Caco-2 (cell line): ENCODE data around the gene NPFF. TPM values are rescaled to one million over a fixed set of nuclear protein-coding genes. Genes with fewer than 3 reads are reported as not detected.

Source experiments
- BruUV-seq: library from RNA; stranded (reverse); fragments of 400-500 nt; replicated peaks from 2 replicates; lab custom pipeline; 2021; lab: Mats Ljungman, UMichigan
- CTCF ChIA-PET: fragments of 300-600 bp; sonication (Branson Sonifier 250); formaldehyde crosslinking; loops from one replicate; lab custom pipeline; 2022; ENCODE audit warnings: antibody characterized with exemption; lab: Charles Lee
- POLR2A ChIA-PET: fragments of 300-600 bp; sonication (Branson Sonifier 250); formaldehyde crosslinking; loops from one replicate; lab custom pipeline; 2022; ENCODE audit warnings: antibody characterized with exemption; lab: Charles Lee
- DNase-seq, 2 experiments: peaks; one replicate each; pipeline versions ENCODE4 v3.0.0 to v3.0.0-alpha.2; 2020 to 2022
- H3K27me3 ChIP-seq: replicated peaks from 2 replicates; pipeline ENCODE4 v1.6.0; 2011; ENCODE audit warnings: low read length; ENCODE audit not compliant: control insufficient read depth, insufficient read depth
- H3K36me3 ChIP-seq: 2 replicates; pipeline ENCODE4 v1.5.1; 2011; ENCODE audit warnings: low read length; ENCODE audit not compliant: control insufficient read depth, insufficient read depth
- H3K4me1 ChIP-seq: fragments of 250-450 bp; sonication (Bioruptor Pico); 2 replicates; pipeline ENCODE4 v1.5.1; 2020; ENCODE audit warnings: mild to moderate bottlenecking
- H3K4me3 ChIP-seq: 2 replicates; pipeline ENCODE4 v1.5.1; 2011; ENCODE audit warnings: low read depth, mild to moderate bottlenecking, control low read depth, low read length
- H3K9me3 ChIP-seq: fragments of 250-450 bp; sonication (Bioruptor Pico); 2 replicates; pipeline ENCODE4 v1.5.1; 2020; ENCODE audit warnings: mild to moderate bottlenecking, moderate library complexity
- H3K27ac Mint-ChIP-seq: one replicate; pipeline ENCODE4 v1.8.0; 2022; ENCODE audit warnings: mixed read lengths; ENCODE audit not compliant: unreplicated experiment
- H3K27me3 Mint-ChIP-seq: one replicate; pipeline ENCODE4 v1.8.0; 2022; ENCODE audit warnings: mixed read lengths; ENCODE audit not compliant: insufficient read depth, unreplicated experiment
- H3K36me3 Mint-ChIP-seq: one replicate; pipeline ENCODE4 v1.8.0; 2022; ENCODE audit warnings: mild to moderate bottlenecking, mixed read lengths; ENCODE audit not compliant: insufficient read depth, unreplicated experiment
- H3K4me1 Mint-ChIP-seq: one replicate; pipeline ENCODE4 v1.8.0; 2022; ENCODE audit warnings: low read depth, mixed read lengths; ENCODE audit not compliant: unreplicated experiment
- H3K4me3 Mint-ChIP-seq: one replicate; pipeline ENCODE4 v1.8.0; 2022; ENCODE audit warnings: mild to moderate bottlenecking, moderate library complexity, mixed read lengths; ENCODE audit not compliant: unreplicated experiment
- H3K9me3 Mint-ChIP-seq: one replicate; pipeline ENCODE4 v1.8.0; 2022; ENCODE audit warnings: mixed read lengths; ENCODE audit not compliant: unreplicated experiment
- intact Hi-C: fragments of 100-400 bp; cut with micrococcal nuclease; formaldehyde crosslinking; loops from one replicate; pipeline ENCODE4 v1.10.0; 2022; ENCODE audit not compliant: unreplicated experiment
- total RNA-seq: library from RNA; stranded (reverse); gene quantifications from 2 replicates; pipeline ENCODE4 v1.2.3, GENCODE V29; 2022
- TF ChIP-seq, protein P1 (sequence below), 2 experiments: fragments of 200-600 bp in 1 of 2; IDR thresholded peaks; 1 replicate in 1 of 2; 2 replicates in 1 of 2; pipeline versions ENCODE4 v1.5.1 to v1.8.0; 2011 to 2022; ENCODE audit warnings: antibody characterized with exemption in 1 of 2, control low read depth in 1 of 2, inconsistent platforms in 1 of 2, low read depth in 1 of 2, low read length in 1 of 2, mild to moderate bottlenecking in 1 of 2, moderate library complexity in 1 of 2; ENCODE audit not compliant: insufficient read depth in 1 of 2, severe bottlenecking in 1 of 2, unreplicated experiment in 1 of 2

The NPFF gene
- total RNA-seq, 1 experiment from 2014 or later = 2.4 TPM

DNA sequence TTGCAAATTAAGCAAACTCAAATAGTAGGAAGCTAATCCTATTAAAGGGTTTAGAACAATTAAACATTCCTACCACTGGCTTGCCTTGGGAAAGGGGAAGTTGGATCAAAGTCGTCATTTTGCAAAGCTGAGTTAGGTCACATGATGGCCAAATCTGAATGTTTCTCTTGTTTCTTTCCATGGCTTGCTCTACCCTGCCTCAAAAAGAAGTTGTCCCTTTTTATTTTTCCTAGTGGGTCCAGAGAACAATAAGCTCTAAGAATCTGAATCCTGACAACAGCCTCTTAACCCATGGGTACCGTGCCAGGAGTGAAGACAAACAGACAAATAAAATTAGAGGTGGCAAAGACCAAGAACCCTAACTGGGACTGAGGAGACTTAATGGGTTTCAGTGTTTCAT lies 26.2 kb upstream of the NPFF start:
- ChIA-PET POLR2A (no interaction called here), CTCF (interaction anchor here (0.5 kb wide), 1 partner anchor 484 kb away, joined by 5 read pairs; no protein-coding TSS in a partner anchor)
- H3K27ac Mint-ChIP-seq = no peak overlapping the region
- DNase-seq = no peak
- Histone ChIP-seq H3K4me3 (no peak overlapping the region), H3K36me3 (peaks cover 2% of the 10 kb centered on the region; the same call in 1 of the 2 replicates), H3K4me1 (peaks cover 9% of the 10 kb centered on the region), H3K9me3 (no peaks in the 10 kb centered on the region), H3K27me3 (no peaks in the 10 kb centered on the region)
- intact Hi-C loops = no loop called here
- BruUV-seq = no TSS peak
- no peaks in the 10 kb centered on the region for H3K4me1 Mint-ChIP-seq
- no peaks in the 10 kb centered on the region for H3K9me3 Mint-ChIP-seq
- H3K27me3 Mint-ChIP-seq = no peaks in the 10 kb centered on the region
- TF ChIP-seq, protein P1, sequence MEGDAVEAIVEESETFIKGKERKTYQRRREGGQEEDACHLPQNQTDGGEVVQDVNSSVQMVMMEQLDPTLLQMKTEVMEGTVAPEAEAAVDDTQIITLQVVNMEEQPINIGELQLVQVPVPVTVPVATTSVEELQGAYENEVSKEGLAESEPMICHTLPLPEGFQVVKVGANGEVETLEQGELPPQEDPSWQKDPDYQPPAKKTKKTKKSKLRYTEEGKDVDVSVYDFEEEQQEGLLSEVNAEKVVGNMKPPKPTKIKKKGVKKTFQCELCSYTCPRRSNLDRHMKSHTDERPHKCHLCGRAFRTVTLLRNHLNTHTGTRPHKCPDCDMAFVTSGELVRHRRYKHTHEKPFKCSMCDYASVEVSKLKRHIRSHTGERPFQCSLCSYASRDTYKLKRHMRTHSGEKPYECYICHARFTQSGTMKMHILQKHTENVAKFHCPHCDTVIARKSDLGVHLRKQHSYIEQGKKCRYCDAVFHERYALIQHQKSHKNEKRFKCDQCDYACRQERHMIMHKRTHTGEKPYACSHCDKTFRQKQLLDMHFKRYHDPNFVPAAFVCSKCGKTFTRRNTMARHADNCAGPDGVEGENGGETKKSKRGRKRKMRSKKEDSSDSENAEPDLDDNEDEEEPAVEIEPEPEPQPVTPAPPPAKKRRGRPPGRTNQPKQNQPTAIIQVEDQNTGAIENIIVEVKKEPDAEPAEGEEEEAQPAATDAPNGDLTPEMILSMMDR (IDR thresholded peaks at IDR 0.05; ENCODE audit: insufficient read depth in 1 of 2, low read depth in 1 of 2, low read length in 1 of 2, severe bottlenecking in 1 of 2, unreplicated experiment in 1 of 2) = no peak
- peaks cover 25% of the 10 kb centered on the region for H3K36me3 Mint-ChIP-seq
- H3K4me3 Mint-ChIP-seq = no peak overlapping the region

DNA sequence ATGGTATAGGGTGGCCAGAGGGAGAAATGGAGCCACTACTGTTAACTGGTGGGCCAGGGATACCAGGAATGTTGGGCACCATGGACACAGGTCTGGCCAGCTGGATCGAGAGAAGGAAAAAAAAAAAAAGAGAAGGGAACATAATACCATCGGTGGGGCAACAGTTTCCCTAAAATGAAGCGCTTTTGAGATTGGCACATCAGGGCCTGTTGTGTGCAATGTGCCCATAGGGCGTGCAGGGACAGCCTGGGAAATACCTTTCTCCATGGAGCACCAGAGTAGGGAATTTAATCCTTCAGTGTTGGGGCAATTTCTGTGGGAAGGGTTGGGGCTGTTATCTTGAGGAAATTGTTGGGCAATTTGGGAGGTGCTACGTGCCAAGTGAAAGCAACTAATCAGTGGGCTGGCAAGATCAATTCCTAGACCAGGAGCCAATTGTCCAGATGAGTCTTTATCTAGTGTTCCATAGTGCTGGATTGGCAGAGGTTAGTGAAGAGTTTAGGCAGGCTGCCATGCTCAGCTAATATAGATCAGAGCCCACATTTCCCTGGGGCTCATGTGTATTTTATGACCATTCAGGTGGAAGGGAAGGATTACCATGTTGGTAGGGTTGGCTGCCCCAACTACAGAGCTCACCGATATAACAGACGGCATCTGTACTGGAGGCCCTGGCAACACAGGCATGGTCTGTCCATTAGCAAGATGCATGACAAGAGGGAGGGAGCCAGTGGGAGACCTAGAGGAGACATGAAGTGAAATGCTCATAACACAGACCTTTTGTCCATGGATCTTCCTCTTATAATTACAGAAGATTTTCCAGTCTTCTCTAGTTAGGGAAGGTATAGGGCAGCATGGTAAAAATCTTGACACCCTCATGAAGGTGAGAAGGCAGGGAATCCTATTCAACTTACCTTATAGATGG lies 25.5 kb upstream of the NPFF start:
- DNase-seq = no peak
- H3K4me3 ChIP-seq = no peak overlapping the region
- Mint-ChIP-seq H3K9me3 (no peaks in the 10 kb centered on the region), H3K27me3 (no peaks in the 10 kb centered on the region), H3K4me1 (no peaks in the 10 kb centered on the region), H3K4me3 (no peak overlapping the region), H3K27ac (no peak overlapping the region), H3K36me3 (peaks cover 25% of the 10 kb centered on the region)
- intact Hi-C loops = no loop called here
- ChIA-PET CTCF (no interaction called here), POLR2A (no interaction called here)
- no TSS peak for BruUV-seq
- TF ChIP-seq, protein P1 (IDR thresholded peaks at IDR 0.05; ENCODE audit: insufficient read depth in 1 of 2, low read depth in 1 of 2, low read length in 1 of 2, severe bottlenecking in 1 of 2, unreplicated experiment in 1 of 2) = no peak
- H3K4me1 ChIP-seq = peaks cover 2% of the 10 kb centered on the region
- H3K9me3 ChIP-seq = no peaks in the 10 kb centered on the region
- peaks cover 2% of the 10 kb centered on the region; the same call in 1 of the 2 replicates for H3K36me3 ChIP-seq
- H3K27me3 ChIP-seq = no peaks in the 10 kb centered on the region

DNA sequence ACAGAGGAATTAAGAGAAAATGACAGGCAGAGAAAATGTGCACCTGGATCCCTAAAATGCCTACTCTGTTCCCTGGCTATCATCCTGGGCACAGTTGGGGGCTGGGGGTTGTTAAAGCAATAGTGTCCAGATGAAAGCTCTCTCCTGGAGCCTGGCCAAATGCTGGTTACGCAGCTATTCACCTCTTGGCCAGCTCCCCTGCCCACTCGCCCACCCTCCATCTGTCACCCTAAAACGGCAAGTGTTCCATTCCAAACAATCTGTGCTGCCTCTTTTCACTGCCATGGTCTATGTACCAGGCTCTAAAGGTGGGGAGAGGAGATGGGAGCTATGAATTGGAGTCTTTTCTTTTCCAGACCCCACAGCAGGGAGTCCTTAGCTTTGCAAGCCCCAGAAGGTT lies 24.7 kb upstream of the NPFF start:
- Mint-ChIP-seq H3K36me3 (peaks cover 25% of the 10 kb centered on the region), H3K27ac (no peak overlapping the region), H3K4me3 (no peak overlapping the region), H3K27me3 (no peaks in the 10 kb centered on the region), H3K4me1 (no peaks in the 10 kb centered on the region), H3K9me3 (no peaks in the 10 kb centered on the region)
- intact Hi-C loops = no loop called here
- Histone ChIP-seq H3K4me3 (no peak overlapping the region), H3K27me3 (no peaks in the 10 kb centered on the region), H3K36me3 (peaks cover 2% of the 10 kb centered on the region; the same call in 1 of the 2 replicates), H3K9me3 (no peaks in the 10 kb centered on the region), H3K4me1 (no peaks in the 10 kb centered on the region)
- no peak for DNase-seq
- BruUV-seq = no TSS peak
- POLR2A ChIA-PET = no interaction called here
- TF ChIP-seq, protein P1 (IDR thresholded peaks at IDR 0.05; ENCODE audit: insufficient read depth in 1 of 2, low read depth in 1 of 2, low read length in 1 of 2, severe bottlenecking in 1 of 2, unreplicated experiment in 1 of 2) = no peak
- CTCF ChIA-PET = no interaction called here
